ENCODE data around the gene RNF133.

The RNF133 gene

GRCh38 chr7:122699017-122699416 is at the start of gene RNF133:
RNF133 (minus strand) TSS chr7:122699117; CDS start chr7:122698918, 199 bp downstream.
- TF ChIP-seq YY1 (IDR thresholded peaks at IDR 0.05; ENCODE audit: low read depth) (no peak), CREB1 (IDR thresholded peaks at IDR 0.05; ENCODE audit: low read depth) (no peak), MAX (IDR thresholded peaks at IDR 0.05) (no peak), FOXM1 (IDR thresholded peaks at IDR 0.05; ENCODE audit: borderline replicate concordance, low read depth) (no peak), ZBTB7A (IDR thresholded peaks at IDR 0.05; ENCODE audit: low read depth) (no peak), EP300 (IDR thresholded peaks at IDR 0.05; ENCODE audit: borderline replicate concordance) (no peak), EGR1 (IDR thresholded peaks at IDR 0.05) (no peak), RAD21 (IDR thresholded peaks at IDR 0.05; ENCODE audit: low read depth) (no peak), TAF1 (IDR thresholded peaks at IDR 0.05; ENCODE audit: low read depth) (no peak), NFIC (IDR thresholded peaks at IDR 0.05) (no peak), CEBPB (IDR thresholded peaks at IDR 0.05) (no peak), TCF12 (IDR thresholded peaks at IDR 0.05; ENCODE audit: low read depth) (no peak), REST (IDR thresholded peaks at IDR 0.05; ENCODE audit: low read depth) (no peak)

- TF ChIP-seq MAX (IDR thresholded peaks at IDR 0.05) (no peak), ZBTB7A (IDR thresholded peaks at IDR 0.05; ENCODE audit: low read depth) (no peak), USF1 (IDR thresholded peaks at IDR 0.05) (no peak), RAD21 (IDR thresholded peaks at IDR 0.05; ENCODE audit: low read depth) (no peak), YY1 (IDR thresholded peaks at IDR 0.05; ENCODE audit: low read depth) (no peak)
These were observed 49.3 kb upstream of the RNF133 start for GRCh38 chr7:122748195-122748594.

- no peak for TF ChIP-seq TEAD4 (IDR thresholded peaks at IDR 0.05)
- TF ChIP-seq TCF12 (IDR thresholded peaks at IDR 0.05; ENCODE audit: low read depth), result no peak
- no peak for TF ChIP-seq USF1 (IDR thresholded peaks at IDR 0.05)
- no peak for TF ChIP-seq TAF1 (IDR thresholded peaks at IDR 0.05; ENCODE audit: low read depth)
These were observed 48.0 kb upstream of the RNF133 start for GRCh38 chr7:122746948-122747347.

- TF ChIP-seq TEAD4 (IDR thresholded peaks at IDR 0.05), result no peak
- TF ChIP-seq CEBPB (IDR thresholded peaks at IDR 0.05), result no peak
- no peak for TF ChIP-seq CREB1 (IDR thresholded peaks at IDR 0.05; ENCODE audit: low read depth)
- TF ChIP-seq ZBTB7A (IDR thresholded peaks at IDR 0.05; ENCODE audit: low read depth), result no peak
- no peak for TF ChIP-seq TAF1 (IDR thresholded peaks at IDR 0.05; ENCODE audit: low read depth)
- TF ChIP-seq REST (IDR thresholded peaks at IDR 0.05; ENCODE audit: low read depth), result no peak
- TF ChIP-seq USF1 (IDR thresholded peaks at IDR 0.05), result no peak
- TF ChIP-seq EP300 (IDR thresholded peaks at IDR 0.05; ENCODE audit: borderline replicate concordance), result no peak
- TF ChIP-seq TCF12 (IDR thresholded peaks at IDR 0.05; ENCODE audit: low read depth), result no peak
- TF ChIP-seq EGR1 (IDR thresholded peaks at IDR 0.05), result no peak
These were observed 44.3 kb upstream of the RNF133 start for GRCh38 chr7:122743211-122743610.

- TF ChIP-seq CEBPB (IDR thresholded peaks at IDR 0.05), result no peak
- no peak for TF ChIP-seq CREB1 (IDR thresholded peaks at IDR 0.05; ENCODE audit: low read depth)
- TF ChIP-seq MAX (IDR thresholded peaks at IDR 0.05), result no peak
- no peak for TF ChIP-seq NFIC (IDR thresholded peaks at IDR 0.05)
- TF ChIP-seq EGR1 (IDR thresholded peaks at IDR 0.05), result no peak
- no peak for TF ChIP-seq RAD21 (IDR thresholded peaks at IDR 0.05; ENCODE audit: low read depth)
- no peak for TF ChIP-seq EP300 (IDR thresholded peaks at IDR 0.05; ENCODE audit: borderline replicate concordance)
- no peak for TF ChIP-seq FOXM1 (IDR thresholded peaks at IDR 0.05; ENCODE audit: borderline replicate concordance, low read depth)
These were observed 40.0 kb upstream of the RNF133 start for GRCh38 chr7:122738947-122739346.

- TF ChIP-seq FOXM1 (IDR thresholded peaks at IDR 0.05; ENCODE audit: borderline replicate concordance, low read depth) (no peak), MAX (IDR thresholded peaks at IDR 0.05) (no peak), USF1 (IDR thresholded peaks at IDR 0.05) (no peak), EGR1 (IDR thresholded peaks at IDR 0.05) (no peak), NFIC (IDR thresholded peaks at IDR 0.05) (no peak), EP300 (IDR thresholded peaks at IDR 0.05; ENCODE audit: borderline replicate concordance) (no peak), TEAD4 (IDR thresholded peaks at IDR 0.05) (no peak), TAF1 (IDR thresholded peaks at IDR 0.05; ENCODE audit: low read depth) (no peak), REST (IDR thresholded peaks at IDR 0.05; ENCODE audit: low read depth) (no peak), CEBPB (IDR thresholded peaks at IDR 0.05) (no peak)
These were observed 37.3 kb upstream of the RNF133 start for GRCh38 chr7:122736183-122736582.

All from Ishikawa (cell line).